GM12878 (cell line): Measurements from ENCODE around the gene ZDHHC18.

Experiments
- CBX5 ChIP-seq: sonication (generic); IDR thresholded peaks from 2 replicates; pipeline ENCODE4 v1.6.1; 2016; ENCODE audit warnings: low read depth, moderate library complexity, mild to moderate bottlenecking, inconsistent platforms
- CHD4 ChIP-seq: fragments of 200-600 bp; sonication (generic); IDR thresholded peaks from 2 replicates; pipeline ENCODE4 v1.6.1; 2016; ENCODE audit warnings: mild to moderate bottlenecking
- EP300 ChIP-seq, 2 experiments: fragments of 150-350 bp in 1 of 2; IDR thresholded peaks; 2 replicates each; pipeline ENCODE4 v1.6.1; 2011 to 2012; ENCODE audit warnings: low read depth in 2 of 2, low read length in 2 of 2, borderline replicate concordance in 1 of 2, improper control_type of control experiment in 1 of 2, inconsistent platforms in 1 of 2; ENCODE audit not compliant: control insufficient read depth in 1 of 2
- FOXM1 ChIP-seq: IDR thresholded peaks from 2 replicates; pipeline ENCODE4 v1.6.1; 2012; ENCODE audit warnings: low read depth, mild to moderate bottlenecking, inconsistent platforms, low read length, moderate library complexity
- JUND ChIP-seq: IDR thresholded peaks from 2 replicates; pipeline ENCODE4 v1.6.1; 2012; ENCODE audit warnings: low read depth, mild to moderate bottlenecking, low read length, improper control_type of control experiment, moderate library complexity
- KDM1A ChIP-seq: fragments of 200-600 bp; sonication (generic); IDR thresholded peaks from 2 replicates; pipeline ENCODE4 v1.6.1; 2016; ENCODE audit warnings: borderline replicate concordance
- POLR2A ChIP-seq: IDR thresholded peaks from 2 replicates; pipeline ENCODE4 v1.6.1; 2011; ENCODE audit warnings: low read depth, mild to moderate bottlenecking, low read length
- POLR2AphosphoS5 ChIP-seq: IDR thresholded peaks from 2 replicates; pipeline ENCODE4 v1.6.1; 2011; ENCODE audit warnings: mild to moderate bottlenecking, low read length, inconsistent platforms
- RAD51 ChIP-seq: fragments of 450-650 bp; IDR thresholded peaks from 2 replicates; pipeline ENCODE4 v1.6.1; 2016; ENCODE audit warnings: moderate library complexity, mild to moderate bottlenecking, inconsistent platforms
- SP1 ChIP-seq: IDR thresholded peaks from one replicate; pipeline ENCODE4 v1.6.1; 2011; ENCODE audit warnings: low read depth, low read length
- TF ChIP-seq, protein P1 (sequence below): fragments of 450-650 bp; formaldehyde crosslinking; IDR thresholded peaks from 2 replicates; pipeline ENCODE4 v1.5.0; 2022; ENCODE audit warnings: mild to moderate bottlenecking, missing genetic modification characterization
- TF ChIP-seq, protein P2 (sequence below): IDR thresholded peaks from 2 replicates; pipeline ENCODE4 v1.6.1; 2012; ENCODE audit warnings: low read depth, low read length, improper control_type of control experiment
- TF ChIP-seq, protein P3 (sequence below): IDR thresholded peaks from 2 replicates; pipeline ENCODE4 v1.6.1; 2011; ENCODE audit warnings: low read depth, low read length, improper control_type of control experiment, borderline replicate concordance

DNA sequence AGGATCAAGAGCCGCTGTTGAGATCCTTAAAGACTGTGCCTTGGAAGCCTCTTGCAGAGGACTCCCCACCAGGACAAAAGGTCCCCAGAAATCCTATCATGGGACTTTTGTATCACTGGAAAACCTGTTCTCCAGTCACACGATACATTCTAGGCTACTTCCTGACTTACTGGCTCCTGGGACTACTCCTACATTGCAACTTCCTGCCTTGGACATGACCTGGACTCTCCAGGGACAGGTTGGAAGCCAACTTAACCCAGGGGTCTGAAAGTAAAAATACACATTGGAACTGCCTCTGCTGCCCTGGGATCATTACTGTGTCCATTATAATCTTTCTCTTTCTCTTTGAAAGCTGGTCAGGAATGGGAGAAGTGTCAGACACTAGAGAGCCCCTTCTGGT is 28.9 kb upstream of the ZDHHC18 start:
- TF ChIP-seq, protein P1, sequence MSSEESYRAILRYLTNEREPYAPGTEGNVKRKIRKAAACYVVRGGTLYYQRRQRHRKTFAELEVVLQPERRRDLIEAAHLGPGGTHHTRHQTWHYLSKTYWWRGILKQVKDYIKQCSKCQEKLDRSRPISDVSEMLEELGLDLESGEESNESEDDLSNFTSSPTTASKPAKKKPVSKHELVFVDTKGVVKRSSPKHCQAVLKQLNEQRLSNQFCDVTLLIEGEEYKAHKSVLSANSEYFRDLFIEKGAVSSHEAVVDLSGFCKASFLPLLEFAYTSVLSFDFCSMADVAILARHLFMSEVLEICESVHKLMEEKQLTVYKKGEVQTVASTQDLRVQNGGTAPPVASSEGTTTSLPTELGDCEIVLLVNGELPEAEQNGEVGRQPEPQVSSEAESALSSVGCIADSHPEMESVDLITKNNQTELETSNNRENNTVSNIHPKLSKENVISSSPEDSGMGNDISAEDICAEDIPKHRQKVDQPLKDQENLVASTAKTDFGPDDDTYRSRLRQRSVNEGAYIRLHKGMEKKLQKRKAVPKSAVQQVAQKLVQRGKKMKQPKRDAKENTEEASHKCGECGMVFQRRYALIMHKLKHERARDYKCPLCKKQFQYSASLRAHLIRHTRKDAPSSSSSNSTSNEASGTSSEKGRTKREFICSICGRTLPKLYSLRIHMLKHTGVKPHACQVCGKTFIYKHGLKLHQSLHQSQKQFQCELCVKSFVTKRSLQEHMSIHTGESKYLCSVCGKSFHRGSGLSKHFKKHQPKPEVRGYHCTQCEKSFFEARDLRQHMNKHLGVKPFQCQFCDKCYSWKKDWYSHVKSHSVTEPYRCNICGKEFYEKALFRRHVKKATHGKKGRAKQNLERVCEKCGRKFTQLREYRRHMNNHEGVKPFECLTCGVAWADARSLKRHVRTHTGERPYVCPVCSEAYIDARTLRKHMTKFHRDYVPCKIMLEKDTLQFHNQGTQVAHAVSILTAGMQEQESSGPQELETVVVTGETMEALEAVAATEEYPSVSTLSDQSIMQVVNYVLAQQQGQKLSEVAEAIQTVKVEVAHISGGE = no peak
- TF ChIP-seq, protein P2, sequence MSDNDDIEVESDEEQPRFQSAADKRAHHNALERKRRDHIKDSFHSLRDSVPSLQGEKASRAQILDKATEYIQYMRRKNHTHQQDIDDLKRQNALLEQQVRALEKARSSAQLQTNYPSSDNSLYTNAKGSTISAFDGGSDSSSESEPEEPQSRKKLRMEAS = no peak
- no peak for TF ChIP-seq POLR2A
- no peak for TF ChIP-seq FOXM1
- TF ChIP-seq, protein P3, sequence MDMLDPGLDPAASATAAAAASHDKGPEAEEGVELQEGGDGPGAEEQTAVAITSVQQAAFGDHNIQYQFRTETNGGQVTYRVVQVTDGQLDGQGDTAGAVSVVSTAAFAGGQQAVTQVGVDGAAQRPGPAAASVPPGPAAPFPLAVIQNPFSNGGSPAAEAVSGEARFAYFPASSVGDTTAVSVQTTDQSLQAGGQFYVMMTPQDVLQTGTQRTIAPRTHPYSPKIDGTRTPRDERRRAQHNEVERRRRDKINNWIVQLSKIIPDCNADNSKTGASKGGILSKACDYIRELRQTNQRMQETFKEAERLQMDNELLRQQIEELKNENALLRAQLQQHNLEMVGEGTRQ = no peak
- TF ChIP-seq JUND = no peak
- no peak for TF ChIP-seq RAD51
- TF ChIP-seq KDM1A = no peak
- TF ChIP-seq SP1 = no peak
- TF ChIP-seq CHD4 = no peak
- TF ChIP-seq CBX5 = no peak
- no peak for TF ChIP-seq EP300 (IDR thresholded peaks at IDR 0.05; ENCODE audit: borderline replicate concordance in 1 of 2, control insufficient read depth in 1 of 2, low read depth in 2 of 2, low read length in 2 of 2)
- TF ChIP-seq POLR2AphosphoS5 = no peak
